Cerebellar cortex (tissue), 1 donor: ENCODE data around the gene SPAG6.
"Not testable (repeated sequence)": the region's sequence is repeated elsewhere in the genome, so short reads cannot be mapped to it uniquely, and the experiment has no call there.

Experiments
- DNase-seq: peaks from one replicate; pipeline ENCODE4 v3.0.0-alpha.2; 2015; ENCODE audit warnings: low spot score

Gene SPAG6

GRCh38 chr10:22341190-22341925 is 3.9 kb upstream of the SPAG6 start:
- DNase-seq, result no peak

GRCh38 chr10:22341926-22342196 is 3.4 kb upstream of the SPAG6 start:
- no peak for DNase-seq

- peak; percentile 39 for DNase-seq
These were observed 2.9 kb upstream of the SPAG6 start for GRCh38 chr10:22342421-22342820.

- DNase-seq, result no peak
These were observed 1.6 kb upstream of the SPAG6 start for GRCh38 chr10:22343731-22344130.

GRCh38 chr10:22344249-22344648 is 1.0 kb upstream of the SPAG6 start:
- peak; percentile 70 for DNase-seq

- peak; percentile 85 for DNase-seq
These were observed 455 bp upstream of the SPAG6 start for GRCh38 chr10:22344781-22345300.

GRCh38 chr10:22346096-22346661 is 883 bp downstream of the SPAG6 start:
- DNase-seq, result no peak

GRCh38 chr10:22349755-22350154 is 4.5 kb downstream of the SPAG6 start:
- no peak for DNase-seq

GRCh38 chr10:22351131-22351703 is 5.9 kb downstream of the SPAG6 start:
- peak; percentile 91 for DNase-seq

- no peak for DNase-seq
These were observed 11.1 kb downstream of the SPAG6 start for GRCh38 chr10:22356324-22356873.

- not testable (repeated sequence) for DNase-seq
These were observed 12.5 kb downstream of the SPAG6 start for GRCh38 chr10:22357770-22358169.

- no peak for DNase-seq
These were observed 18.0 kb downstream of the SPAG6 start for GRCh38 chr10:22363305-22363704.

GRCh38 chr10:22364407-22365140 is 19.3 kb downstream of the SPAG6 start:
- DNase-seq, result no peak

GRCh38 chr10:22365233-22365632 is 19.9 kb downstream of the SPAG6 start:
- no peak for DNase-seq

GRCh38 chr10:22365644-22366434 is 20.5 kb downstream of the SPAG6 start:
- DNase-seq, result no peak

- no peak for DNase-seq
These were observed 21.1 kb downstream of the SPAG6 start for GRCh38 chr10:22366435-22366703.

- peak; percentile 78 for DNase-seq
These were observed 21.5 kb downstream of the SPAG6 start for GRCh38 chr10:22366771-22367170.

- no peak for DNase-seq
These were observed 22.2 kb downstream of the SPAG6 start for GRCh38 chr10:22367471-22367870.

GRCh38 chr10:22368402-22368801 is 23.1 kb downstream of the SPAG6 start:
- peak; percentile 83 for DNase-seq

GRCh38 chr10:22368981-22369380 is 23.7 kb downstream of the SPAG6 start:
- peak; percentile 90 for DNase-seq

- DNase-seq, result peak; percentile 79
These were observed 24.3 kb downstream of the SPAG6 start for GRCh38 chr10:22369434-22370072.
